Spleen (tissue), 7 donors: ENCODE measurements around the gene DCLK2.

Source experiments
- POLR2A ChIP-seq, 3 donors: fragments of 450-650 bp; IDR thresholded peaks; one replicate each; pipeline ENCODE4 v1.5.1; 2017; ENCODE audit warnings: antibody characterized with exemption in 3 of 3, mild to moderate bottlenecking in 1 of 3
- POLR2AphosphoS5 ChIP-seq, 3 donors: sonication (generic); formaldehyde crosslinking; IDR thresholded peaks; one replicate each; pipeline ENCODE4 v1.5.1; 2017; ENCODE audit warnings: antibody characterized with exemption in 3 of 3
- TF ChIP-seq, protein P1 (sequence below), 11 experiments: fragments of 200-600 bp in 7 of 11; fragments of 450-650 bp in 4 of 11; sonication (generic) in 4 of 11; IDR thresholded peaks in 8 of 11; conservative IDR thresholded peaks in 3 of 11; 1 replicate in 7 of 11; 2 replicates in 4 of 11; pipeline versions ENCODE4 v1.4.0 to v1.8.0; 2016 to 2021; ENCODE audit warnings: antibody characterized with exemption in 11 of 11, inconsistent platforms in 4 of 11, mild to moderate bottlenecking in 1 of 11
- donor health status: DM: no; HTN: no; CAD: no; lungs with moderate emphysema.
- donor health status: DM: no; HTN: no; CAD: no.
- donor health status: DM: no; HTN: no; CAD: no.

DNA sequence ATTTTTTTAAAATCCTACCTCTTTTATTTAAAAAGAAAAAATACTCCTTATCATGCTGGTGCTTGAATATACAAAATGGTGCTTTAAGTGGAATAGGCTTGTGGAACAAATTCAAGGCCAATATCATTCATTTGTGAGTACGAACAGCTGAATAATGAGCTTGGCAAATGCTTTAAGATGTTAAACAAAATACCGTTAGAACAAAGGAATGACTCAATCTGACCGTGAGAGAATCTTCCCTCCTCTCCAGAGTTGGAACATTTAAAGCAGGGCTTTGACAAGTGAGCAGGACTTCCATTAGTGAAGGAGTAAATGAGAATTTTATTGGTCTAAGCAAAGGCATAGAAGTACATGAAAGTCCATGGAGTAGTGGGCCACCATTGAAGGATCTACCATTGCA is 74.5 kb downstream of the DCLK2 start:
- TF ChIP-seq POLR2AphosphoS5 (IDR thresholded peaks at IDR 0.05), result no peak
- no peak for TF ChIP-seq POLR2A (IDR thresholded peaks at IDR 0.05)
- TF ChIP-seq, protein P1, sequence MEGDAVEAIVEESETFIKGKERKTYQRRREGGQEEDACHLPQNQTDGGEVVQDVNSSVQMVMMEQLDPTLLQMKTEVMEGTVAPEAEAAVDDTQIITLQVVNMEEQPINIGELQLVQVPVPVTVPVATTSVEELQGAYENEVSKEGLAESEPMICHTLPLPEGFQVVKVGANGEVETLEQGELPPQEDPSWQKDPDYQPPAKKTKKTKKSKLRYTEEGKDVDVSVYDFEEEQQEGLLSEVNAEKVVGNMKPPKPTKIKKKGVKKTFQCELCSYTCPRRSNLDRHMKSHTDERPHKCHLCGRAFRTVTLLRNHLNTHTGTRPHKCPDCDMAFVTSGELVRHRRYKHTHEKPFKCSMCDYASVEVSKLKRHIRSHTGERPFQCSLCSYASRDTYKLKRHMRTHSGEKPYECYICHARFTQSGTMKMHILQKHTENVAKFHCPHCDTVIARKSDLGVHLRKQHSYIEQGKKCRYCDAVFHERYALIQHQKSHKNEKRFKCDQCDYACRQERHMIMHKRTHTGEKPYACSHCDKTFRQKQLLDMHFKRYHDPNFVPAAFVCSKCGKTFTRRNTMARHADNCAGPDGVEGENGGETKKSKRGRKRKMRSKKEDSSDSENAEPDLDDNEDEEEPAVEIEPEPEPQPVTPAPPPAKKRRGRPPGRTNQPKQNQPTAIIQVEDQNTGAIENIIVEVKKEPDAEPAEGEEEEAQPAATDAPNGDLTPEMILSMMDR (IDR thresholded peaks at IDR 0.05 in 8 of 11, conservative IDR thresholded peaks at IDR 0.05 in 3 of 11), result no peak
